H1 (cell line): Measurements from ENCODE around the gene FGGY. TPM values are rescaled to one million over a fixed set of nuclear protein-coding genes. Genes with fewer than 3 reads are reported as not detected.

Experiments used
- CTCF ChIA-PET: fragments of 300-600 bp; sonication (Branson Sonifier 250); formaldehyde crosslinking; loops from one replicate; lab custom pipeline; 2021; ENCODE audit not compliant: partially characterized antibody; lab: Charles Lee
- POLR2A ChIA-PET: fragments of 300-600 bp; sonication (Branson Sonifier 250); formaldehyde crosslinking; loops from one replicate; lab custom pipeline; 2021; ENCODE audit warnings: inconsistent platforms; ENCODE audit not compliant: partially characterized antibody; lab: Charles Lee
- DNase-seq, 2 experiments: peaks; one replicate each; pipeline versions ENCODE4 v3.0.0 to v3.0.0-alpha.2; 2010 to 2022; ENCODE audit warnings: low spot score in 2 of 2, low read depth in 1 of 2, mixed read lengths in 1 of 2
- FAIRE-seq: peaks from 2 replicates; lab custom pipeline; 2011; peaks lifted over from hg19 to GRCh38; lab: Jason Lieb, UNC
- H2AFZ ChIP-seq: 2 replicates; pipeline ENCODE4 v1.8.1; 2012; ENCODE audit warnings: low read length, inconsistent platforms
- H2AK5ac ChIP-seq: 2 replicates; pipeline ENCODE4 v1.6.1; 2013; ENCODE audit warnings: low read depth, low read length
- H2BK120ac ChIP-seq: replicated peaks from 2 replicates; pipeline ENCODE3; 2013; ENCODE audit warnings: low read depth, low read length, inconsistent platforms
- H2BK12ac ChIP-seq: 2 replicates; pipeline ENCODE4 v1.6.1; 2013; ENCODE audit warnings: low read depth, low read length
- H2BK15ac ChIP-seq: 2 replicates; pipeline ENCODE4 v1.6.1; 2013; ENCODE audit warnings: low read length
- H2BK20ac ChIP-seq: 2 replicates; pipeline ENCODE4 v1.6.1; 2013; ENCODE audit warnings: low read length
- H2BK5ac ChIP-seq: 2 replicates; pipeline ENCODE4 v1.6.1; 2013; ENCODE audit warnings: low read depth, low read length
- H3K14ac ChIP-seq: 2 replicates; pipeline ENCODE4 v1.6.1; 2013; ENCODE audit warnings: inconsistent platforms; ENCODE audit not compliant: insufficient read length
- H3K18ac ChIP-seq: 2 replicates; pipeline ENCODE4 v1.6.1; 2013; ENCODE audit warnings: low read length; ENCODE audit errors: extremely low read depth
- H3K23ac ChIP-seq: 2 replicates; pipeline ENCODE4 v1.6.1; 2013; ENCODE audit warnings: inconsistent platforms; ENCODE audit not compliant: insufficient read length
- H3K23me2 ChIP-seq: 2 replicates; pipeline ENCODE4 v1.6.1; 2013; ENCODE audit warnings: low read depth, low read length
- H3K27ac ChIP-seq: 2 replicates; pipeline ENCODE4 v1.6.1; 2011; ENCODE audit warnings: low read depth, low read length, inconsistent platforms
- H3K27me3 ChIP-seq, 4 experiments: replicated peaks in 1 of 4; 1 replicate in 1 of 4; 2 replicates in 3 of 4; pipeline versions ENCODE4 v1.6.1 to v1.8.1; 2011 to 2013; ENCODE audit warnings: low read length in 3 of 4, mild to moderate bottlenecking in 3 of 4, inconsistent platforms in 2 of 4, mixed read lengths in 2 of 4, moderate library complexity in 1 of 4; ENCODE audit not compliant: control insufficient read depth in 3 of 4, insufficient read depth in 3 of 4; ENCODE audit errors: extremely low read depth in 1 of 4
- H3K36me3 ChIP-seq, 4 experiments: 2 replicates each; pipeline versions ENCODE4 v1.6.1 to v1.8.1; 2011 to 2013; ENCODE audit warnings: mild to moderate bottlenecking in 4 of 4, low read length in 3 of 4, moderate library complexity in 2 of 4, control low read depth in 1 of 4, inconsistent platforms in 1 of 4; ENCODE audit not compliant: insufficient read depth in 4 of 4, control insufficient read depth in 2 of 4
- H3K4ac ChIP-seq: replicated peaks from 2 replicates; pipeline ENCODE3; 2013; ENCODE audit warnings: low read length, low read depth, mixed read lengths, inconsistent platforms; ENCODE audit not compliant: insufficient read length
- H3K4me1 ChIP-seq, 4 experiments: replicated peaks in 1 of 4; 1 replicate in 1 of 4; 2 replicates in 3 of 4; pipeline versions ENCODE4 v1.6.1 to v1.8.1; 2011 to 2013; ENCODE audit warnings: low read length in 3 of 4, inconsistent platforms in 2 of 4, mixed read lengths in 1 of 4; ENCODE audit not compliant: insufficient read depth in 4 of 4, control insufficient read depth in 3 of 4
- H3K4me2 ChIP-seq, 2 experiments: 2 replicates each; pipeline versions ENCODE4 v1.6.1 to v1.8.1; 2011 to 2013; ENCODE audit warnings: low read depth in 2 of 2, low read length in 2 of 2, control low read depth in 1 of 2, inconsistent platforms in 1 of 2, mild to moderate bottlenecking in 1 of 2; ENCODE audit not compliant: insufficient read depth in 1 of 2
- H3K4me3 ChIP-seq, 4 experiments: fragments of 200-600, 300-600 bp in 1 of 4; sonication (generic), shearing (Covaris generic), sonication (Bioruptor Twin) in 1 of 4; 2 replicates each; pipeline versions ENCODE4 v1.5.1 to v1.8.1; 2011 to 2016; ENCODE audit warnings: low read length in 4 of 4, low read depth in 3 of 4, control low read depth in 2 of 4, inconsistent platforms in 2 of 4, mild to moderate bottlenecking in 2 of 4, mixed read lengths in 1 of 4, moderate library complexity in 1 of 4; ENCODE audit not compliant: insufficient read depth in 2 of 4; ENCODE audit errors: extremely low read depth in 1 of 4
- H3K56ac ChIP-seq: replicated peaks from 2 replicates; pipeline ENCODE3; 2013; ENCODE audit warnings: low read depth, mild to moderate bottlenecking, mixed read lengths, low read length, inconsistent platforms; ENCODE audit not compliant: insufficient read length
- H3K79me1 ChIP-seq: 2 replicates; pipeline ENCODE4 v1.6.1; 2013; ENCODE audit warnings: low read depth, low read length, control low read depth
- H3K79me2 ChIP-seq, 2 experiments: 2 replicates each; pipeline versions ENCODE4 v1.6.1 to v1.8.1; 2012 to 2013; ENCODE audit warnings: low read length in 2 of 2, mild to moderate bottlenecking in 2 of 2, inconsistent platforms in 1 of 2; ENCODE audit not compliant: insufficient read depth in 2 of 2, control insufficient read depth in 1 of 2
- H3K9ac ChIP-seq, 4 experiments: replicated peaks in 1 of 4; 1 replicate in 1 of 4; 2 replicates in 3 of 4; pipeline versions ENCODE4 v1.6.1 to v1.8.1; 2011 to 2013; ENCODE audit warnings: low read depth in 3 of 4, low read length in 3 of 4, control low read depth in 2 of 4, mild to moderate bottlenecking in 2 of 4, moderate library complexity in 2 of 4, inconsistent platforms in 1 of 4; ENCODE audit errors: extremely low read depth in 1 of 4
- H3K9me3 ChIP-seq, 2 experiments: 2 replicates each; pipeline versions ENCODE4 v1.6.1 to v1.8.1; 2012 to 2013; ENCODE audit warnings: mild to moderate bottlenecking in 2 of 2, moderate library complexity in 2 of 2, control low read depth in 1 of 2, inconsistent platforms in 1 of 2, low read depth in 1 of 2, low read length in 1 of 2, mixed read lengths in 1 of 2; ENCODE audit not compliant: insufficient read depth in 2 of 2
- H4K20me1 ChIP-seq, 2 experiments: replicated peaks in 1 of 2; 2 replicates each; pipeline versions ENCODE3 to v1.8.1; 2011 to 2013; ENCODE audit warnings: inconsistent platforms in 2 of 2, low read length in 2 of 2, mild to moderate bottlenecking in 1 of 2; ENCODE audit not compliant: insufficient read depth in 2 of 2, control insufficient read depth in 1 of 2
- H4K5ac ChIP-seq: 2 replicates; pipeline ENCODE4 v1.6.1; 2013; ENCODE audit warnings: low read length, low read depth, mixed read lengths, inconsistent platforms; ENCODE audit not compliant: insufficient read length
- H4K8ac ChIP-seq: 2 replicates; pipeline ENCODE4 v1.8.0; 2013; ENCODE audit warnings: mild to moderate bottlenecking, moderate library complexity, low read length, inconsistent platforms; ENCODE audit not compliant: insufficient read depth; ENCODE audit errors: extremely low read depth
- H4K91ac ChIP-seq: replicated peaks from 2 replicates; pipeline ENCODE3; 2013; ENCODE audit warnings: low read length, mixed read lengths, inconsistent platforms; ENCODE audit not compliant: insufficient read length
- E2F6 ChIP-seq: IDR thresholded peaks from 2 replicates; pipeline ENCODE4 v1.6.1; 2012; ENCODE audit warnings: inconsistent platforms
- HDAC2 ChIP-seq, 2 experiments: fragments of 300-600 bp in 1 of 2; sonication (generic) in 1 of 2; IDR thresholded peaks; 2 replicates each; pipeline ENCODE4 v1.6.1; 2011 to 2012; ENCODE audit warnings: low read depth in 2 of 2, low read length in 2 of 2, mild to moderate bottlenecking in 2 of 2, moderate library complexity in 2 of 2, borderline replicate concordance in 1 of 2, inconsistent platforms in 1 of 2
- JUND ChIP-seq: IDR thresholded peaks from 2 replicates; pipeline ENCODE4 v1.6.1; 2011; ENCODE audit warnings: mild to moderate bottlenecking, improper control_type of control experiment, low read length
- RBBP5 ChIP-seq: IDR thresholded peaks from 2 replicates; pipeline ENCODE4 v1.7.1; 2012; ENCODE audit warnings: low read depth, mild to moderate bottlenecking, inconsistent platforms, low read length, moderate library complexity, borderline replicate concordance
- RFX5 ChIP-seq: IDR thresholded peaks from 2 replicates; pipeline ENCODE4 v1.6.1; 2011; ENCODE audit warnings: low read depth, low read length, improper control_type of control experiment, borderline replicate concordance
- SIX5 ChIP-seq: IDR thresholded peaks from 2 replicates; pipeline ENCODE4 v1.6.1; 2011; ENCODE audit warnings: mild to moderate bottlenecking, low read depth, low read length
- SP4 ChIP-seq: IDR thresholded peaks from 2 replicates; pipeline ENCODE4 v1.6.1; 2012; ENCODE audit warnings: low read length, inconsistent platforms
- TAF7 ChIP-seq: optimal IDR thresholded peaks from 2 replicates; pipeline ENCODE3; 2011; ENCODE audit warnings: low read depth, mild to moderate bottlenecking, inconsistent platforms, low read length, moderate library complexity, borderline replicate concordance
- USF2 ChIP-seq: IDR thresholded peaks from 2 replicates; pipeline ENCODE4 v1.6.1; 2011; ENCODE audit warnings: low read length, improper control_type of control experiment
- YY1 ChIP-seq: IDR thresholded peaks from 2 replicates; pipeline ENCODE4 v1.6.1; 2011; ENCODE audit warnings: low read depth, mild to moderate bottlenecking, low read length
- WGBS, 2 experiments: shearing (Covaris generic) in 1 of 2; methylation state at CpG; one replicate each; pipeline versions ENCODE4 v1.1.6 to v1.1.7; 2013 to 2015; ENCODE audit warnings: low lambda C conversion rate in 2 of 2, mixed read lengths in 2 of 2, inconsistent platforms in 1 of 2, low coverage in 1 of 2, missing lambda C conversion rate in 1 of 2; ENCODE audit not compliant: insufficient replicate concordance in 2 of 2, insufficient coverage in 1 of 2, insufficient read length in 1 of 2; ENCODE audit errors: extremely low coverage in 1 of 2, missing lambda C conversion rate in 1 of 2; 5-methylcytosine and 5-hydroxymethylcytosine counted together
- polyA plus RNA-seq, 7 experiments: library from polyadenylated mRNA; depleted of rRNA in 3 of 7; stranded (reverse) in 5 of 7; unstranded in 2 of 7; fragments of >200 nt in 5 of 7; fragments of 200-250 nt in 2 of 7; gene quantifications; 1 replicate in 5 of 7; 2 replicates in 1 of 7; 4 replicates in 1 of 7; pipeline versions ENCODE4 v1.2.1 to v1.2.3, GENCODE V29; 2011 to 2013; ENCODE audit warnings: missing spikeins in 2 of 7, mixed read lengths in 2 of 7
- total RNA-seq: library from RNA; stranded (reverse); fragmentation: NEBNext Ultra II Directional; extraction: Animal tissue kit (Norgen Biotek cat#: 25700); gene quantifications from 2 replicates; pipeline ENCODE4 v1.2.1, GENCODE V29; 2021

FGGY gene
- total and polyA plus RNA-seq, 2 of the 8 experiments (the other 6 are each of a cell fraction or from before 2014, with no cell fraction given), result 10.3 to 12.5 TPM

GRCh38 chr1:59752556-59753414 lies 455.9 kb downstream of the FGGY start:
- Histone ChIP-seq H2AK5ac (no peak overlapping the region), H3K79me2 (no peaks in the 10 kb centered on the region), H3K27me3 (no peaks in the 10 kb centered on the region), H3K27ac (no peak overlapping the region), H2BK12ac (no peak overlapping the region), H3K9me3 (no peaks in the 10 kb centered on the region), H2BK20ac (no peak overlapping the region), H2AFZ (no peak overlapping the region), H4K91ac (no peak overlapping the region), H2BK120ac (no peak overlapping the region), H3K18ac (no peak overlapping the region), H3K4me1 (peaks cover 0 to 3% (median 1%) of the 10 kb centered on the region in 4 experiments; a peak in 1 of 7 replicates), H3K4me3 (no peak overlapping the region), H3K79me1 (no peaks in the 10 kb centered on the region), H3K23me2 (no peaks in the 10 kb centered on the region), H3K4me2 (no peak overlapping the region), H3K56ac (no peak overlapping the region), H3K4ac (no peak overlapping the region), H3K9ac (no peak overlapping the region), H4K8ac (no peak overlapping the region), H3K36me3 (no peaks in the 10 kb centered on the region), H2BK15ac (no peak overlapping the region), H2BK5ac (no peak overlapping the region), H3K23ac (no peak overlapping the region), H4K5ac (no peak overlapping the region), H4K20me1 (no peaks in the 10 kb centered on the region), H3K14ac (no peak overlapping the region)
- ChIA-PET POLR2A (no interaction called here), CTCF (interaction anchor here (0.8 to 1.1 kb wide), 3 partner anchors 13 to 1237 kb away, joined by 3 to 4 read pairs (median 3); no protein-coding TSS in a partner anchor)
- WGBS, 2 experiments, result 80% methylated on average over 5 of the region's 5 CpGs; no CpG with 5 or more reads in 1 of the 2 experiments
- FAIRE-seq (no peak), DNase-seq (no peak)
- TF ChIP-seq RFX5, result no peak
- no peak for TF ChIP-seq JUND
- TF ChIP-seq RBBP5, result no peak
- no peak for TF ChIP-seq SP4
- no peak for TF ChIP-seq E2F6
- no peak for TF ChIP-seq HDAC2 (IDR thresholded peaks at IDR 0.05; ENCODE audit: borderline replicate concordance in 1 of 2, low read depth in 2 of 2, low read length in 2 of 2)
- TF ChIP-seq YY1, result no peak
- TF ChIP-seq SIX5, result no peak
- no peak for TF ChIP-seq USF2
- no peak for TF ChIP-seq TAF7
